Measurements from ENCODE around the gene NASP. TPM values are rescaled to one million over a fixed set of nuclear protein-coding genes. Genes with fewer than 3 reads are reported as not detected.

The NASP gene
- polyA plus RNA-seq, 4 donors: 238 to 442 (median 326) TPM

GRCh38 chr1:45660336-45660735, 76.5 kb downstream of the NASP start:
- DNase-seq (ENCODE audit: low read depth in 4 of 4, low spot score in 2 of 4): no peak

- no peak for DNase-seq (ENCODE audit: low read depth in 4 of 4, low spot score in 2 of 4)
These were observed 83.0 kb downstream of the NASP start for GRCh38 chr1:45666836-45667235.

- DNase-seq (ENCODE audit: low read depth in 4 of 4, low spot score in 2 of 4): no peak
These were observed 83.7 kb downstream of the NASP start for GRCh38 chr1:45667321-45668111.

Other genes starting within 250 kb of the NASP start
- gene TOE1, start 243.9 kb upstream of the NASP start, polyA plus RNA-seq (ENCODE audit: insufficient read length in 4 of 4): 10 to 100 TPM; 12.0 to 15.2 (median 14.5) TPM
- gene MUTYH, start 243.6 kb upstream of the NASP start, polyA plus RNA-seq (ENCODE audit: insufficient read length in 4 of 4): 10 to 100 TPM; 23.0 to 49.4 (median 35.2) TPM
- 1 to 10 TPM; 6.6 to 7.7 (median 6.9) TPM for gene TESK2, start 92.9 kb upstream of the NASP start, polyA plus RNA-seq (ENCODE audit: insufficient read length in 4 of 4)
- 1 to 10 TPM; 1.0 to 2.4 (median 1.8) TPM for gene CCDC163, start 84.0 kb upstream of the NASP start, polyA plus RNA-seq (ENCODE audit: insufficient read length in 4 of 4)
- gene MMACHC, start 83.7 kb upstream of the NASP start, polyA plus RNA-seq (ENCODE audit: insufficient read length in 4 of 4): 10 to 100 TPM; 12.2 to 14.2 (median 13.6) TPM
- 100 to 1,000 TPM; 284 to 370 (median 317) TPM for gene PRDX1, start 62.2 kb upstream of the NASP start, polyA plus RNA-seq (ENCODE audit: insufficient read length in 4 of 4)
- 100 to 1,000 TPM; 287 to 318 (median 292) TPM for gene AKR1A1, start 33.2 kb upstream of the NASP start, polyA plus RNA-seq (ENCODE audit: insufficient read length in 4 of 4)
- gene CCDC17, start 40.0 kb downstream of the NASP start, polyA plus RNA-seq (ENCODE audit: insufficient read length in 4 of 4): 1 to 10 TPM; 1.2 to 3.2 (median 1.8) TPM
- gene GPBP1L1, start 102.5 kb downstream of the NASP start, polyA plus RNA-seq (ENCODE audit: insufficient read length in 4 of 4): 100 to 1,000 TPM in 3 of 4 donors, 10 to 100 TPM in 1; 82.4 to 131 (median 109) TPM
- gene TMEM69, start 104.1 kb downstream of the NASP start, polyA plus RNA-seq (ENCODE audit: insufficient read length in 4 of 4): 10 to 100 TPM; 45.4 to 61.8 (median 51.8) TPM
- 10 to 100 TPM; 25.0 to 31.3 (median 27.4) TPM for gene IPP, start 166.6 kb downstream of the NASP start, polyA plus RNA-seq (ENCODE audit: insufficient read length in 4 of 4)
- gene MAST2, start 219.6 kb downstream of the NASP start, polyA plus RNA-seq (ENCODE audit: insufficient read length in 4 of 4): 10 to 100 TPM; 27.0 to 48.8 (median 37.7) TPM

Measured in left renal cortex interstitium (tissue), 4 donors.